ENCODE data around the gene WDR93.

The WDR93 gene

DNA sequence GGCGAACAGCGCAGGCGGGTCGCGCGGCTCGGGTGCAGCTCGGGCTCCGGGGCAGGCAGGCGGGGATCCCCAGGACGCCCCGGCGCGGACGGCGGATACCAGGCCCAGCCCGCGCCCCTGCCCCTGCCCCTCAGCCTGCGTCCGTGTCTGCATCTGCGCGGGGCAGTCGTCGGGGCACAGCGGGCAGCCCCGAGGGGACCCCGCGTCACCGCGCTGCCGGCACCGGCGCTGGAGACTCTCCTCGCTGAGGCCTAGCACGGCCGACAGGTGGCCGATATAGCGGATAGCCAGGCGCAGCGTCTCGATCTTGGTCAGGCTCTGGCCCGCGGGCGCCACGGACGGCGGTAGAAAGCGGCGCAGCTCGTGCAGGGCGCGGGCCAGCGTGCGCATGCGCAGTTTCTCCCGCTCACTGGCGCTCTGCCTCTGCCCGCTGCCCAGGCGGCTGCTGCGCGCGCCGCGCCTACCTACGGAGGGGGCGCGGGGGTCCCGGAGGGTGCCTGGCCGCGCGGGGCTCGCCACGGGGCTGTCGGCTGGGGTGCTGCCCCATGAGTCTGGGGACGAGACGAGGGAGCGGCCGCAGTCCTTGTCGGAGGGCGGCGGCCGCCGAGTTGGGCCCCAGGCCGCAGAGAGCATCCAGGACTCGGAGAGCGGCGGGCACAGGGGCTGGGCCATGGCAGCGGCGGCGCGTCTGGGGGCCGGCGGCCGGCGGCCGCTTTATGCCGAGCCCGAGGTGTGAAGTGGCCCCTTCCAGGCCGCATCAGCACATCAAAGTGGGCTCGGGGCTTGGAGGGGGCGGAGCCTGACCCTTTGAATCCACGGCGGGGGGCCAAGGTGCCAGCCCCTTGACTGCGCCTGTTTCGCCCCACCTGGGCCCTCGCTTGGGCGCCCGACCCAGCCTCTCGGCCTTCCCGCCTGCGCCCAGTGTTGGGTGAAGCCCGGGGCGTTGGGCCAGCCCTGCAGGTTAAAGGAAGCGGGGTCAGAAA, 60.2 kb downstream of the WDR93 start, which contains the start of gene MESP1:
Gene MESP1 (minus strand): TSS at position 690 of the 983 bp plus-strand sequence. CDS start 18 bp downstream, at position 672.
- DNase-seq: peak; percentile 74

- no peak for DNase-seq
Measured at GRCh38 chr15:89751748-89752147, 61.1 kb downstream of the WDR93 start.

DNA sequence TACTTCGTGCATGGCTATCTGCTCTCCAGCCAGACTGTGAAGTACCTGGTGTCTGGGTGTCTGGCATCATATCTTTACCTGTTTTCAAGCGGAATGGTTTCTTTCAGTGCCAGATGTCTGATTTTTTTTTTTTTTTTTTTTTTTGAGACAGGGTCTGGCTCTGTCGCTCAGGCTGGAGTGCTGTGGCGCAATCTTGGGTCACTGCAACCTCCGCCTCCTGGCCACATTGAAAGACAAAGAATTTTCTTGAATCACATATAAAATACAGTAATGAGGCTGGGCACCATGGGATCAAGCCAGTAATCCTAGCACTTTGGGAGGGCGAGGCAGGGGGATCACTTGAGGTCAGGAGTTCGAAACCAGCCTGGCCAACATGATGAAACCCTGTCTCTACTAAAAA, 63.2 kb downstream of the WDR93 start:
- no peak for DNase-seq

GRCh38 chr15:89754361-89755154, 63.9 kb downstream of the WDR93 start:
- no peak for DNase-seq

DNA sequence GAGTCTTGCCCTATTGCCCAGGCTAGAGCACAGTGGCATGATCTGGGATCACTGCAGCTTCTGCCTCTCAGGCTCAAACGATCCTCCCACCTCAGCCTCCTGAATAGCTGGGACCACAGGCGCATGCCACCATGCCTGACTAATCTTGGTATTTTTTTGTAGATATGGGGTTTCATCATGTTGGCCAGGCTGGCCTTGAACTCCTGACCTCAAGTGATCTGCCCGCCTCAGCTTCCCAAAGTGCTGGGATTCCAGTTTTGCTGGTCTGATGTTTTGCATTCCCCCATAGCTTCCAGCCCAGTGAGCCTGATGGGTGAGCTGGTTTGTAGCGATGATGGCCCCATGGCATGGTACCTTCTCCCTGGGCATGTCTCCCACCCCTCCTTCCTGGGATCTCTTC, 65.1 kb downstream of the WDR93 start:
- no peak for DNase-seq

DNA sequence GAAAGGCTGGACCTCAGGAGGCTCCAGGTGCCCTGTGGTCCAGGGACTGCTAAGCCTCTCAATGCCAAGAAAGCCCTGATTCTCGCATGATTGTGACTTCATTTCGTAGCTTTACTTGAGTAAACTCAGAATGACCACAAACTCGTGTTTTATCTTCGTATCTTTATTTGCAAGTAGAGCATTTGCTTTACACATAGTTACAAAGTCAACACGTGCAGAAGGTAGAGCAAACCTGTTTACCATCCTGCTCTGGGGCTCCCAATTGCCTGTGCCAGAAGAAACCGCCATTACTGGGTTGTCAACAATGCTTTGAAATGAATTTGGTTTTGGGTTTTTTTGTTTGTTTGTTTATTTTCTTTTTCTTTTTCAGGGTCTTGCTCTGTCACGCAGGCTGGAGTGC, 66.3 kb downstream of the WDR93 start:
- DNase-seq: no peak

DNA sequence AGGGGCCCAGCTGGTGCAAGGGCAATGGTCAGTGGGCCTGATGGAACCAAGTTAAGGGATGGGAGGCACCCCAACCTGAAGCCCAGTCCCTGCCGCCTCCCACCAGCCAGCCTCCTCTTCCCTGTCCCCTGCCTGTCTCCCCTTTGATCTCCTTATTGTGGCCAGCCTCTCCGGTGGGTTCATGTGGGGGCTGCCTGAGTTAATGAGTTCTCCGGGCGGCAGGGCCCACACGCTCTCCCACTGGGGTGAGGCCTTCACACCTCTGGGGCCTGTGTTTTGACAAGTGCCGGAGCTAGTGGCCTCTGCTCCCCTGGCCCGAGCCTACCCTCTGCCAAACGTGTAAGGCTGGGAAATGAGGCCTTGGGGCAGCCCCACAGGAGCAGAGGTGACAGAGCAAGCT, 67.7 kb downstream of the WDR93 start:
- DNase-seq: no peak

DNA sequence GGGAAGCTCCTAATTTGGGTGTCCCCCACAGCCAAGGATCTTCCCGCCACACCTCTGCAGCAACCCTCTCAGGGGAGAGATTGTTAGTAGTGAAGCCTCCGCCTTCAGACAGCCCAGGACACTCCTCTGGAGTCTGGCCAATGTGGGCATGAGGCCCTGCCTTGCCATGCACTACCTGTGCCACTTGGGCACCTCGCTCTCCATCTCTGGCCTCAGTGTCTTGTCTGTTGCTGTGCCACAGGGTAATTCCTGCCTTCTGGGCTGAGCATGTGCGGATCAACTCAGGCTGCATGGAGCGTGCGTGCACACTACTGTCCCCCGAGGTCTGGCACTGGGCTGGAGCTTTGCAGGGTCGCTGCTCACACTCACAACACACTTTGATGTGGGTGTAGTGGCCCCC, 68.4 kb downstream of the WDR93 start:
- DNase-seq: no peak

DNA sequence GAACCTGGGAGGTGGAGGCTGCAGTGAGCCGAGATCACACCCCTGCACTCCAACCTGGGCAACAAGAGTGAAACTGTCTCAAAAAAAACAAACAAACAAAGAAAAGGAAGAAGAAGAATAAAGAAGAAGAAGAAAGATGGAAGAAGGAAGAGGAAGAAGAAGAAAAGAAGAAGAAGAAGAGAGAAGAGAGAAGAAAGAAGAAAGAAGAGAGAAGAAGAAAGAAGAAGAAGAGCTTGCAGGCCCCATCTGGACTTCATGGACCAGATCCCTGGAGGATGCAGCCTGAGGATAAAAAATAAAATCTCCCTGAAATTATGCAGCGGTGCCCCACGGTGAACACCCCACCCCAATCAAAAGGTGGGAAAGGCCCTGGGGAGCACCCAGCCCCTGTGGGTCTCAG, 69.2 kb downstream of the WDR93 start:
- DNase-seq: no peak

DNA sequence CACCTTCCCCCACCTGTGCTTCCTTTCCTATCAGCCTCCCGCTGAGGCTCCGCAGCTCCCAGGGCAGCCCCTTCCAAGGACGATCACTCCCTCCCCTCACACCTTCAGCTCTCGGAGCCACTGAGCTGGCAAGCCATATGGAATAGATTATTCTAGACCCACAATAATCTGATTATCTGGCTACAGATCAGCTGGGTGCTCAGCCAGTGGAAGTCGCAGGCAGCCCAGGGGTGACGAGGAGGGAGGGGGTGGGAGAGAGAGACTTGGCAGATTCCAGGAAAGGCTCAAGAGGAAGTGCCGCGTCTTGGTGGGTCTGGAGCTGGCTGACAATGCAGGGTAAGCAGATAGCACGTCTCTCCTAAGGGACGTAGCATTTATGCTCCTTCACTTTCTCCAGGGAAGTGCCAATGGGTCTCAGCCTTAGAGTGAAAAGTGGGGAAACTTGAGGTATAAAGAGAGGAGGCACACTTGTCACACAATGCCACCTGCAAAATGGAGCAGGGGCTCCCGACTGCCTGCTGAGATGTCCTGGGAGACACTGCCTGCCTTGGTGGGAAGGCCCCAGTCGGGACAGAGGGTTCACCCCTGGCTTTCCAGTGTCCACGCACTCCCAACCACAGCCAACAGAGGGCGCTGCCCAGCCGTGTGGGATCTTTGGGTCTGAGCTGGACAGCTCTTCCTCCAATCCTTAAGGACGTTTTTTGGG, 69.8 kb downstream of the WDR93 start:
- no peak for DNase-seq

DNA sequence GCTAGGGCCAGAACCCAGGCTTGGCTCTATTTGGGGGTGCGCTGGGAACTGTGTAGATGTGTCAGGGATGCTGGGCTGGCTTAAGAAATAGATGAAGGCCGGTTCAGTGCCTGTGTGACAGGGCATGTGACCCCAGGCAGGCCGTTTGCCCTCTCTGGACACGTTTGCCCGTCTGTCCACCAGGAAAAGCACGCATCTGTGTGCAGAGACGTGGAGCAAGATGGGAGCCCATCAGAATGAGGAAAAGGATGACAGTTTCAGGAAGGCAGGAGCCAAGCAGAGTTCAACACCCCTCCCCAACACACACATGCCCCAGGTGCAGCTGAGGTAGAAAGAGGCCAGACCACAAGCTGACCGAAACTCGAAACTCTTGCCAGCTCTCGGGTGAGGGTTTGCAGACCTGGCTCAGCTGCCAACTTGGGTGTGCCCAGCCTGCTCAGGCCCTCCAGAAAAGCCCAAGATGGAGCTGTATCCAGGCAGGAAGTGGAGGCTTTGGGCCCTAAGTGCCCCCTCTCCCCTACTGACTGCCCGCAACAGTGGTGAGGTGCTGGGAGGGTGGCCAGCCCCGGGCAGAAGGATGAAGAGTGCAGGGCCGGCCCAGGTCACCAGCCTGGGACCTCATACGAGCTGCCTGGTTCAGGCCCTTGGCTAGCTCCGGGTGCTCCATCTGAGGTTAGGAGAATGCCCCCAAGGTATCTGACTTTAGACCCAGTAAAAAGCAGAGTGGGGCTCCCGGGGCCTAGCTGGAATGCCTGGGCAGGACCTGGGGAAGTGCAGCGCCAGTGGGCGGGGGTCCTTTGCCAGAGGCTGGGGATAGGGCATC, 70.6 kb downstream of the WDR93 start:
- no peak for DNase-seq

GRCh38 chr15:89761929-89762328, 71.3 kb downstream of the WDR93 start:
- DNase-seq: no peak

GRCh38 chr15:89765694-89766093, 75.1 kb downstream of the WDR93 start:
- DNase-seq: no peak

- DNase-seq: no peak
Measured at GRCh38 chr15:89766357-89767311, 76.0 kb downstream of the WDR93 start.

GRCh38 chr15:89767411-89767915, 76.9 kb downstream of the WDR93 start:
- DNase-seq: no peak

GRCh38 chr15:89768071-89768500, 77.5 kb downstream of the WDR93 start:
- no peak for DNase-seq

GRCh38 chr15:89769366-89769765, 78.8 kb downstream of the WDR93 start:
- DNase-seq: no peak

DNA sequence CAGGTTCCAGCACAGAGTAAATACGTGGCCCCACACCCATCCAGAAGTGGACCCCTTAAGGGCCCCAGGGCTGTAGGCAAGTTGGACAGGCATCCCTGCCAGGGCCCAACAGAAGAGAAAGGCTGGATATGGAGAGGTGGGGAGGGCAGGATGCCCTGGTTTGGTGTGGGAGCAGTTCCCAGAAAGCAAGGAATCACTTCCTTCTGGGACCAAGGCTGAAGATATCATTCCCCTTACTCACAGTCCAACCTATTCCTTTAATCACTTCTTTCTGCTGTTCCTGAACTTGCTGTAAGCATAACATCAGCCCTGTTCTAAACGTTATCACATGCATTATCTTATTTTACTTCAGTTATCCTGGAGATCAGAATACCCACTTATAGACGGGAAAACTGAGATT, 79.4 kb downstream of the WDR93 start:
- DNase-seq: no peak

GRCh38 chr15:89772932-89773583, 82.4 kb downstream of the WDR93 start:
- no peak for DNase-seq

GRCh38 chr15:89774492-89774891, 83.9 kb downstream of the WDR93 start:
- DNase-seq: no peak

All from NCI-H1417 treated with DMSO at 0.1 percent for 48 hours (cell line).